Thyroid gland (tissue), 4 donors: ENCODE data around the gene ZNF777. TPM values are rescaled to one million over a fixed set of nuclear protein-coding genes. Genes with fewer than 3 reads are reported as not detected.
A peak's percentile ranks its signal among the peaks of the same experiment; 100 is the strongest.

Source experiments
- DNase-seq, 2 donors: peaks; one replicate each; pipeline ENCODE4 v3.0.0-alpha.2; 2019
- H3K27ac ChIP-seq, 3 donors: fragments of 200-600 bp; sonication (generic); 1 replicate in 2 of 3; 2 replicates in 1 of 3; pipeline ENCODE4 v1.5.1; 2016 to 2019; ENCODE audit warnings: mild to moderate bottlenecking in 1 of 3, moderate library complexity in 1 of 3
- H3K27me3 ChIP-seq: fragments of 200-600 bp; sonication (generic); one replicate; pipeline ENCODE4 v1.5.1; 2019
- H3K36me3 ChIP-seq, 2 donors: fragments of 200-600 bp; sonication (generic); one replicate each; pipeline ENCODE4 v1.5.1; 2016 to 2019
- H3K4me1 ChIP-seq, 2 donors: fragments of 200-600 bp; sonication (generic); one replicate each; pipeline ENCODE4 v1.5.1; 2017 to 2019
- H3K4me3 ChIP-seq, 3 donors: fragments of 200-600 bp; sonication (generic); replicated peaks in 1 of 3; 1 replicate in 2 of 3; 2 replicates in 1 of 3; pipeline ENCODE4 v1.5.1; 2016; ENCODE audit warnings: mild to moderate bottlenecking in 1 of 3
- H3K9me3 ChIP-seq: fragments of 200-600 bp; sonication (generic); one replicate; pipeline ENCODE4 v1.5.1; 2017
- CTCF ChIP-seq, 6 experiments: fragments of 200-600 bp in 3 of 6; fragments of 450-650 bp in 3 of 6; sonication (generic) in 3 of 6; IDR thresholded peaks; one replicate each; pipeline ENCODE4 v1.5.1; 2016 to 2019; ENCODE audit warnings: antibody characterized with exemption in 6 of 6, mild to moderate bottlenecking in 2 of 6, inconsistent platforms in 1 of 6, moderate library complexity in 1 of 6
- POLR2A ChIP-seq, 2 donors: fragments of 450-650 bp; IDR thresholded peaks; one replicate each; pipeline ENCODE4 v1.6.1; 2017; ENCODE audit warnings: antibody characterized with exemption in 2 of 2, mild to moderate bottlenecking in 2 of 2, moderate library complexity in 1 of 2
- WGBS, 2 donors: methylation state at CpG; one replicate each; pipeline ENCODE4 v1.1.5; 2017; 5-methylcytosine and 5-hydroxymethylcytosine counted together
- intact Hi-C: fragments of 100-400 bp; cut with DNase I; formaldehyde crosslinking; loops from one replicate; pipeline ENCODE4 v1.15.1; 2023
- total RNA-seq, 4 donors: library from RNA; depleted of rRNA; stranded (reverse); fragments of >200 nt; gene quantifications; one replicate each; pipeline ENCODE4 v1.2.3, GENCODE V29; 2016

Gene ZNF777
- total RNA-seq, 4 donors from 2014 or later: 9.0 to 14.9 (median 12.1) TPM

- no peaks in the 10 kb centered on the region for H3K27me3 ChIP-seq
- H3K27ac ChIP-seq: no peak overlapping the region
- H3K4me1 ChIP-seq: peaks cover 2% of the 10 kb centered on the region in 2 donors
- H3K9me3 ChIP-seq: no peaks in the 10 kb centered on the region
- H3K4me3 ChIP-seq: no peak overlapping the region
- TF ChIP-seq POLR2A (IDR thresholded peaks at IDR 0.05): no peak
- no peak for TF ChIP-seq CTCF (IDR thresholded peaks at IDR 0.05)
- H3K36me3 ChIP-seq: peaks cover 61 to 67% of the 10 kb centered on the region in 2 donors
- no peak for DNase-seq
- WGBS, 2 donors: 89 to 92% methylated on average over 15 of the region's 15 CpGs
- intact Hi-C loops: no loop called here
Observed at GRCh38 chr7:149490083-149490760, 29.4 kb upstream of the ZNF777 start.

- TF ChIP-seq POLR2A (IDR thresholded peaks at IDR 0.05) (no peak), CTCF (IDR thresholded peaks at IDR 0.05) (peak in 1 of 6 experiments; percentile 16)
- H3K27ac ChIP-seq: no peak overlapping the region
- intact Hi-C loops: no loop called here
- H3K4me3 ChIP-seq: no peak overlapping the region
- no peaks in the 10 kb centered on the region for H3K27me3 ChIP-seq
- peak in 1 of 2 donors; percentile 8 for DNase-seq
- H3K36me3 ChIP-seq: peaks cover 61 to 68% of the 10 kb centered on the region in 2 donors
- H3K4me1 ChIP-seq: no peaks in the 10 kb centered on the region
- no peaks in the 10 kb centered on the region for H3K9me3 ChIP-seq
- whole genome bisulfite sequencing, 2 donors: 86 to 87% methylated on average over 15 of the region's 15 CpGs
Observed at GRCh38 chr7:149489391-149490024, 28.6 kb upstream of the ZNF777 start.

GRCh38 chr7:149479568-149479967 lies 18.7 kb upstream of the ZNF777 start:
- no peaks in the 10 kb centered on the region for H3K9me3 ChIP-seq
- no peak overlapping the region for H3K4me3 ChIP-seq
- intact Hi-C loops: no loop called here
- H3K27me3 ChIP-seq: no peaks in the 10 kb centered on the region
- no peaks in the 10 kb centered on the region for H3K4me1 ChIP-seq
- H3K36me3 ChIP-seq: peaks cover 21 to 28% of the 10 kb centered on the region in 2 donors
- DNase-seq: no peak
- TF ChIP-seq CTCF (IDR thresholded peaks at IDR 0.05) (no peak), POLR2A (IDR thresholded peaks at IDR 0.05) (no peak)
- no peak overlapping the region for H3K27ac ChIP-seq
- 100% methylated on average over 1 of the region's 1 CpG for WGBS, 2 donors

GRCh38 chr7:149478754-149479153 lies 17.9 kb upstream of the ZNF777 start:
- no peaks in the 10 kb centered on the region for H3K27me3 ChIP-seq
- no peaks in the 10 kb centered on the region for H3K4me1 ChIP-seq
- intact Hi-C loops: no loop called here
- 97 to 98% methylated on average over 1 of the region's 1 CpG for WGBS, 2 donors
- TF ChIP-seq POLR2A (IDR thresholded peaks at IDR 0.05) (no peak), CTCF (IDR thresholded peaks at IDR 0.05) (no peak)
- no peak for DNase-seq
- H3K9me3 ChIP-seq: no peaks in the 10 kb centered on the region
- no peak overlapping the region for H3K27ac ChIP-seq
- peaks cover 28 to 35% of the 10 kb centered on the region in 2 donors for H3K36me3 ChIP-seq
- H3K4me3 ChIP-seq: no peak overlapping the region
